Measurements from ENCODE around the gene CRLF2.

The CRLF2 gene

DNA sequence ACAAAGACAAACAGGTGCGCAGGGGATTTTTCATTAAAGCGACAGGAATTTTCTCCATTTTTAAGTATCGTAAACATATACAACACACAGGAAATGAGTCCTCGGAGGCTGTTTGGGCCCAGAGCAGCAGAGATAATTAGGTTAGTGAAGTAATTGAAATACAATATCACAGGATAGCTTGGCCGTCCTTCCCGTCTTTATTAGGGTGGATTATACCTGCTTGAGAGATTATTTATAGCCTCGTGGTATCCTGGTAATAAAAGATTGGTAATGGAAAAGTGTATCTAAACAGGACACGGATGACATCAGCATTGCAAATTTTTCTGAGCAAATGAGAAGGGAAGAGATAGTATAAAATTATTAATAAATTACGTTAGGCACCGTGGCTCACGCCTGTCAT, 68.2 kb downstream of the CRLF2 start:
- Histone ChIP-seq H3K4me1 (ENCODE audit: control insufficient read depth in 1 of 2, insufficient read depth in 1 of 2, low read depth in 1 of 2, low read length in 1 of 2) (no peaks in the 10 kb centered on the region), H3K27me3 (no peaks in the 10 kb centered on the region), H3K9me3 (no peaks in the 10 kb centered on the region), H3K36me3 (no peaks in the 10 kb centered on the region), H3K4me3 (ENCODE audit: low read depth in 1 of 2, low read length in 1 of 2) (no peak overlapping the region), H3K27ac (no peak overlapping the region)
- TF ChIP-seq, protein P1, sequence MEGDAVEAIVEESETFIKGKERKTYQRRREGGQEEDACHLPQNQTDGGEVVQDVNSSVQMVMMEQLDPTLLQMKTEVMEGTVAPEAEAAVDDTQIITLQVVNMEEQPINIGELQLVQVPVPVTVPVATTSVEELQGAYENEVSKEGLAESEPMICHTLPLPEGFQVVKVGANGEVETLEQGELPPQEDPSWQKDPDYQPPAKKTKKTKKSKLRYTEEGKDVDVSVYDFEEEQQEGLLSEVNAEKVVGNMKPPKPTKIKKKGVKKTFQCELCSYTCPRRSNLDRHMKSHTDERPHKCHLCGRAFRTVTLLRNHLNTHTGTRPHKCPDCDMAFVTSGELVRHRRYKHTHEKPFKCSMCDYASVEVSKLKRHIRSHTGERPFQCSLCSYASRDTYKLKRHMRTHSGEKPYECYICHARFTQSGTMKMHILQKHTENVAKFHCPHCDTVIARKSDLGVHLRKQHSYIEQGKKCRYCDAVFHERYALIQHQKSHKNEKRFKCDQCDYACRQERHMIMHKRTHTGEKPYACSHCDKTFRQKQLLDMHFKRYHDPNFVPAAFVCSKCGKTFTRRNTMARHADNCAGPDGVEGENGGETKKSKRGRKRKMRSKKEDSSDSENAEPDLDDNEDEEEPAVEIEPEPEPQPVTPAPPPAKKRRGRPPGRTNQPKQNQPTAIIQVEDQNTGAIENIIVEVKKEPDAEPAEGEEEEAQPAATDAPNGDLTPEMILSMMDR (IDR thresholded peaks at IDR 0.05), result no peak

Data from neutrophil (primary cell).